GM12873 (cell line): ENCODE measurements around the gene DSCAM.

ENCODE experiments used
- TF ChIP-seq, protein P1 (sequence below): IDR thresholded peaks from 2 replicates; pipeline ENCODE4 v1.5.1; 2012; ENCODE audit warnings: low read depth, mild to moderate bottlenecking, moderate library complexity, low read length, control low read depth; ENCODE audit not compliant: insufficient read depth; ENCODE audit errors: missing control alignments

The DSCAM gene

GRCh38 chr21:39965026-39965425, 881.9 kb downstream of the DSCAM start:
- TF ChIP-seq, protein P1, sequence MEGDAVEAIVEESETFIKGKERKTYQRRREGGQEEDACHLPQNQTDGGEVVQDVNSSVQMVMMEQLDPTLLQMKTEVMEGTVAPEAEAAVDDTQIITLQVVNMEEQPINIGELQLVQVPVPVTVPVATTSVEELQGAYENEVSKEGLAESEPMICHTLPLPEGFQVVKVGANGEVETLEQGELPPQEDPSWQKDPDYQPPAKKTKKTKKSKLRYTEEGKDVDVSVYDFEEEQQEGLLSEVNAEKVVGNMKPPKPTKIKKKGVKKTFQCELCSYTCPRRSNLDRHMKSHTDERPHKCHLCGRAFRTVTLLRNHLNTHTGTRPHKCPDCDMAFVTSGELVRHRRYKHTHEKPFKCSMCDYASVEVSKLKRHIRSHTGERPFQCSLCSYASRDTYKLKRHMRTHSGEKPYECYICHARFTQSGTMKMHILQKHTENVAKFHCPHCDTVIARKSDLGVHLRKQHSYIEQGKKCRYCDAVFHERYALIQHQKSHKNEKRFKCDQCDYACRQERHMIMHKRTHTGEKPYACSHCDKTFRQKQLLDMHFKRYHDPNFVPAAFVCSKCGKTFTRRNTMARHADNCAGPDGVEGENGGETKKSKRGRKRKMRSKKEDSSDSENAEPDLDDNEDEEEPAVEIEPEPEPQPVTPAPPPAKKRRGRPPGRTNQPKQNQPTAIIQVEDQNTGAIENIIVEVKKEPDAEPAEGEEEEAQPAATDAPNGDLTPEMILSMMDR, result no peak

- TF ChIP-seq, protein P1, result no peak
These were observed 885.7 kb downstream of the DSCAM start for GRCh38 chr21:39961251-39961650.
